Adrenal gland (tissue), 5 donors: Measurements from ENCODE around the gene PAK5.

Experiments used
- CTCF ChIP-seq, 6 experiments: fragments of 450-650 bp in 4 of 6; fragments of 200-600 bp in 2 of 6; sonication (generic) in 1 of 6; IDR thresholded peaks; 1 replicate in 5 of 6; 2 replicates in 1 of 6; pipeline versions ENCODE4 v1.5.1 to v1.8.0; 2016 to 2021; ENCODE audit warnings: antibody characterized with exemption in 6 of 6, mild to moderate bottlenecking in 2 of 6, moderate library complexity in 1 of 6
- POLR2A ChIP-seq, 2 donors: fragments of 450-650 bp; IDR thresholded peaks; one replicate each; pipeline ENCODE4 v1.6.1; 2017; ENCODE audit warnings: antibody characterized with exemption in 2 of 2, mild to moderate bottlenecking in 2 of 2, moderate library complexity in 1 of 2
- donor health status: DM: no; HTN: no; CAD: no.

GRCh38 chr20:9672981-9673380 is 165.9 kb downstream of the PAK5 start:
- TF ChIP-seq CTCF (IDR thresholded peaks at IDR 0.05) (no peak), POLR2A (IDR thresholded peaks at IDR 0.05) (no peak)
